A673 (cell line): ENCODE results near the gene XIST.

Experiments used
- EZH2 ChIP-seq: fragments of 200-600 bp; sonication (generic); IDR thresholded peaks from 2 replicates; pipeline ENCODE4 v1.6.1; 2017; ENCODE audit warnings: borderline replicate concordance, low read depth, mild to moderate bottlenecking, mixed read lengths, antibody characterized with exemption, low read length; ENCODE audit not compliant: poor library complexity, severe bottlenecking
- TF ChIP-seq, protein P1 (sequence below): fragments of 300-800, 200-600 bp; sonication (generic); conservative IDR thresholded peaks from 2 replicates; pipeline ENCODE4 v1.5.1; 2017; ENCODE audit warnings: low read depth, mild to moderate bottlenecking, antibody characterized with exemption, low read length, moderate library complexity, mixed read lengths

DNA sequence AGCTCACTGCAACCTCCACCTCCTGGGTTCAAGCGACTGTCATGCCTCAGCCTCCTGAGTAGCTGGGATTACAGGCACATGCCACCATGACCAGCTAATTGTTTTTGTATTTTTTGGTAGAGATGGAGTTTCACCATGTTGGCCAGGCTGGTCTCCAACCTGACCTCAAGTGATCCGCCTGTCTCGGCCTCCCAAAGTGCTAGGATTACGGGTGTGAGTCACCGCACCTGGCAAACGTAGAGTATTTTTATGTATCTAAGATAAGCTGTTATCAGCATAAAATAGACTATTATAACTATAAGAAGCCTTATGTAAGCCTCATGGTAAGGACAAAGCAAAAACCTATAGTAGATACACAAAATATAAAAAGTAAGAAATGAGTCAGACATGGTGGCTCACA is 14.6 kb upstream of the XIST start:
- TF ChIP-seq, protein P1, sequence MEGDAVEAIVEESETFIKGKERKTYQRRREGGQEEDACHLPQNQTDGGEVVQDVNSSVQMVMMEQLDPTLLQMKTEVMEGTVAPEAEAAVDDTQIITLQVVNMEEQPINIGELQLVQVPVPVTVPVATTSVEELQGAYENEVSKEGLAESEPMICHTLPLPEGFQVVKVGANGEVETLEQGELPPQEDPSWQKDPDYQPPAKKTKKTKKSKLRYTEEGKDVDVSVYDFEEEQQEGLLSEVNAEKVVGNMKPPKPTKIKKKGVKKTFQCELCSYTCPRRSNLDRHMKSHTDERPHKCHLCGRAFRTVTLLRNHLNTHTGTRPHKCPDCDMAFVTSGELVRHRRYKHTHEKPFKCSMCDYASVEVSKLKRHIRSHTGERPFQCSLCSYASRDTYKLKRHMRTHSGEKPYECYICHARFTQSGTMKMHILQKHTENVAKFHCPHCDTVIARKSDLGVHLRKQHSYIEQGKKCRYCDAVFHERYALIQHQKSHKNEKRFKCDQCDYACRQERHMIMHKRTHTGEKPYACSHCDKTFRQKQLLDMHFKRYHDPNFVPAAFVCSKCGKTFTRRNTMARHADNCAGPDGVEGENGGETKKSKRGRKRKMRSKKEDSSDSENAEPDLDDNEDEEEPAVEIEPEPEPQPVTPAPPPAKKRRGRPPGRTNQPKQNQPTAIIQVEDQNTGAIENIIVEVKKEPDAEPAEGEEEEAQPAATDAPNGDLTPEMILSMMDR, result no peak
- no peak for TF ChIP-seq EZH2
